HS-5 (cell line): ENCODE results near the gene ALDH1A1.

Experiments
- DNase-seq: peaks from one replicate; pipeline ENCODE4 v3.0.0-alpha.2; 2012; ENCODE audit warnings: low read depth

Gene ALDH1A1

DNA sequence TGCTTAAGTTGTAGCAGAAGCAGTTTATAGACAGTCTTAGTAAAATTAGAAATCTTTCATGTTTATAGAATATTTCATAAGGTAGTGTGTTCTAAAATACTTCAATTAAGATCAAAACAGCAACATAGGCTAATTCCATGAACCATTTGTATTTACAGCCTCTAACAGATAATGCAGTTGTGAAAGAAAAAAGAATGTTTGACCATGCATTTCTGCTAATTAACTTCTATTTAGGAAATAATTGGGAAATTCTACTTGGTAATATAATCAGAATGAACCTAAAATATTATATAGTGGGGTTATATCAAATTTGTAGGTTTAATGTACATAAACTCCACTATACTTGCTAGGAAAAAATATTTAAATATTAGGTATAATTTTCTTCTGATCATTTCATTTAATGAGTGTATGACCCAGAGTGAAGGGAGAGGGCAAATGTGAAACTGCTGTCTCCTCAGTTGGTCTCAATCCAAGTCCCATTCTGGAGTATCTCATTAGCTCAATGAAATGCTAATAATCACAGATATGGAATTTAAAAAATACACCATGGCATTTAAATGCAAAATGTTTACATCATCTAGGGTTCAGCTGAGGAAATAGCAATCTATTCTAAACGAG is 34.9 kb downstream of the ALDH1A1 start:
- DNase-seq: no peak

DNA sequence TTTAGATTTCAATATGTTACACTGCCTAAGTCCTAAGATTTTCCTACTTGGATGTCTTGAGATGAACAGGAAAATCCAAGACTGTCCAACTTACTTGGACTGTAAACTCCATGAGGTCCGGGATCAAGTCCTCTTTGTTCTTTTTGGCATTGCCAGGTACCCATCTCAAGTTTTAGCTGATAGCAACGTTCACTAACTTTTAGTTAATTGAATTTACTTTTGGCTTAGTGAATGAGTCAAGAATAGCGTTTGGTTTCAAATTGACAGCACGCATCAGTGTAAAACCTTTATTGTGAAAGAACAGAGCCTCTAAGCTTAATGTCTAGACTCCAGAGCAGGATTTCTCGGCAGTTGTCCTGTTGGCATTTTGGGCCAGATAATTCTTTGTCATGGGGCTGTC is 37.2 kb downstream of the ALDH1A1 start:
- DNase-seq: no peak

DNA sequence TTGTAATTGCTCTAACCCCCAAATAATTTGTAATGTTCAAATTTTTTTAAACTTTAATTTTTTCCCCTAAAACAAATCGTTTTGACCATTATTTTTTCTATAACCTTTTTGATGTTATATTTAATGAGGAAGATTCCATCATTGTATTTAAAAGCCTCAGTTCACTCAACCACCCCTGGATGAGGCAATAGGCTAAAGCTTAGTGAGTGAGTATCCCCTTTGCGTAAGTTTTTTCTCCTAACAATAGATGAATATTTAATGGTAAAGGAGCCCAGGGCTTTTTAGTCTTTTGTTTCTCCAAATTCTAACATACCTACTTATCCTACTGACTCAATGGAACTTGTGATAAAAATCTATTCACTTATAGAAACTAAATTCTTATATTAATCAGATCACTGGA is 38.1 kb downstream of the ALDH1A1 start:
- no peak for DNase-seq

- no peak for DNase-seq
Observed at GRCh38 chr9:72913382-72914009, 39.4 kb downstream of the ALDH1A1 start.

DNA sequence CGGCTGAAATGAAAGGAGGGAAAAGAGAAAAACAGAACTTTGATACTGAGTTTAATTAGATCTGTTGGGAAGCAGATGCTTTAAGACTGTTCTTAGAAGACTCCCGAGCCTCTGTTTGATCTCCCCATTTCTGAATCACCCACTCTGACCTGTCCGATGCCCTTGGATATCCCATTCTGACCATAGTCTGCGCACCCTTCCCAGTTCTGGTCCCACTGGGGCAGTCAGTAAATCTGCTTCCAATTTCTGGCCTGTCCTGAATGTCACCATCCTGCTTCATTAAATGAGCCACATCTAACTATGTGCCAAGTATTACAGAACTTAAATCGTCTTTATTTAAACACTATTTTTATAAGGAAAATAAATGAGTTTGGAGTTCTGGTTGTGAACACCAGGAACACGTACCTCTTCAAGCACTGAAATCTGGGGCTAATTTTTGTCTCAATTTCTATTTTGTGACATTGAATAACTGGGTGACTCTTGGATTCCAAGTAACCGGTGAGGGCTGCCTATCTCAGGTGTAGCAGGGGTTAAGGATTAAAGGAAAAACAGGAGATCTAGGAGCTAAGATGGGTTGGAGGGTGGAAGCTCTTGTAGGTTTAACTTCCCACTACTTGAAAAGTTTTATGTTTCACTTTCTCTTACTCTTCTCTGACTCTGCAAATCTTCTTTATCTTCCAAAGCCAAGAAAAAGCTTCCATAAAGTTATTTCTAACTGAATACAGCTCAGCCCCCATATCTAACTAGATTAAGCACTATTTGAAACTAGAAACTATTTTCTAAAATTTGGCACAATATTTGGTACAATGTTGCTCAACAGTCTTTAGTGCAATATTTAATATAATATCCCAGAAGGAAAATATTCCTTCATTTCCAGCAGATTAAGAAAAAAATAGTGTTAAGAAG is 40.1 kb downstream of the ALDH1A1 start:
- no peak for DNase-seq

- DNase-seq: no peak
Observed at GRCh38 chr9:72911816-72912215, 41.0 kb downstream of the ALDH1A1 start.

- DNase-seq: no peak
Observed at GRCh38 chr9:72911247-72911775, 41.5 kb downstream of the ALDH1A1 start.

DNA sequence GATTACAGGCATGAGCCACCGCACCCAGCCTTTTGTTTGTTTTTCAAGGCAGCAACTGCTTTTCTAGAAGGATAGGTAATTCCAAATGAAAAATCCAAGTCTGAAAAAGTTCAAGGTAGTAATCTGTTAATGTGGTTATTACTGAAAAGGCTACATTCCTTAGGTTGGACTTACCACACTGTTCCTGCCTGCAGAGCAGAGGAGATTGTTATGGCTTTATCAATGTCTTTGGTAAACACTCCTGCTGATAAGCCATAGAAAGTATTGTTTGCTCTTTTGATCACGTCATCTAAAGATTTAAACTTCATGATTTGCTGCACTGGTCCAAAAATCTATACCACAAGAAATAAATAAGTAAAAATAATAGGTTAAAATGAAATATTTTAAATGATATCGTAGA is 43.4 kb downstream of the ALDH1A1 start:
- DNase-seq: no peak

GRCh38 chr9:72907421-72907820 is 45.4 kb downstream of the ALDH1A1 start:
- no peak for DNase-seq

GRCh38 chr9:72906810-72907209 is 46.0 kb downstream of the ALDH1A1 start:
- no peak for DNase-seq

DNA sequence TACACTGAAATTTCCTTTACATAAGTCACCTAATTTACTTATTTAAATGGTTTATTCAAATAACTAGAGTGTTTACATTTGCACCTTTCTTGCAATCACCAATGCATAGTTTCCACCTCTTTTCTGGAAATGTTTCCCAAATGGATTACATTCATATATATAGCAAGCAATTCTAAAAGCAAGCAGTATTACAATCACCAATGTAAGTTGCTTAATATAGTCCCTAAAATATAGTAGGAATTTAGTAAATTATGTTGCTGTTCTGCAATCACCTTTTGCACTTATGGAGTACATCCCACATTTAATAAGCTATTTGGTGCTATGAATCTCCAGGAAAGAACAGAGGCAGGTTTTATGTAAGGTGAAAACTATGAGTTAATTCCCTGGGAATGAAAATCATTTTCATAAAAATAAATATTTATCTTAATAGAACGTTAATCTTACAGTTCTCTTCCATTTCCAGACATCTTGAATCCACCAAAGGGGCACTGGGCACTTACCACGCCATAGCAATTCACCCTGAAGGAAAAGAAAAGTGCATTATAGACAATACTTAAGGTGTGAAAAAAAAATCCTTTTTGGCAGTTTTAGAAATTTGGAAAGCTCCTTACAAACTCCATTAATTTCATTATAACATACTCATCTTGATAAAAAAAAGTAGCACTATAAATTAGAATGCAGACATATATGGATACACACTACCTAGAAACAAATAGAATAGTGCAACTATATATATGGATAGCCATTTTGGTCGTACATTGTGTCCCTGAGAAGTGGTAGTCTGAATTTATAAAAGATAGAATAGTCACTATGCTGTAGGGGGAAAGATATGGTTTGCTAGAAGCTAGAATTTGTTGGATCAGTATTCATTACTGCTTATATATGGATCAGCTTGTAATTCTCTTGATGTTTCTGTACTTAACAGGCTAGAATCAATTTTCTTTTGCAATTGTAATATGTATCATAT is 47.1 kb downstream of the ALDH1A1 start:
- no peak for DNase-seq

DNA sequence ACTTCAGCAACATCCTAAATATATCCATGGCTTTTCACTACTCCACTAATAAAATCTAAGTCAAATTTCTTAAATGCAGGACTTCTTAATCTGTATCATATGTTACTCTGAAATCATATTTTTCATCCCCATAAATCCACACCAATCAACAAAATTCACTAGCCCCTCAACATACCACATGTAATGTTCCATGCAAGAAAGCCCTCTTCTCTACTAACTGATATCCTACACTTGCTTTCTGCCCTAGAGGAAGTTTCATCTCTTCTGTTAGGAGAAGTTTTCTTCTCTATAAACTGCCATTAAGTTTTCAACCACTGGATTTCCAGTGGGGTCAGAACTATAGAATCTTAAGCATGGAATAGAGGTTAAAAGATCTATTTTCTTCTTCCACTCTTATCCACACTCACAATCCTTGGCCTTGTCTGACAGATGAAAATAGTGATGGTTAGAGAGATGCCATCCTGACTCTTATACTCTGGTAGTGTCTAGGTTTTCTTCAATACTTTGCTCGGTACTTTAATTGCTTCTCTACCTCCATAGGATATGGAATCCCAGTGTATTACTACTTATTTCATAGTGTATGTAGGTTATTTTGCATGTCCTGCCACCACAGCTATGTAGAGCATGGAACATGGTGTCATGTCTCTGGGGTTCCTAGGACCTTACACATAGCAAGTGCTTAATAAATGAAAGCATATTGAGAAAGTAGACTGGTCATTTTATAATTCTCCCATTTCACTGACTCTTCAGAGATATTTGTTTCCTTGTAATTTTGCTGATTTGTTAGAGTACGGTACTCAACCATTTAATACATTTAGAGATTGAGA is 48.4 kb downstream of the ALDH1A1 start:
- DNase-seq: no peak

- DNase-seq: no peak
Observed at GRCh38 chr9:72903103-72903502, 49.8 kb downstream of the ALDH1A1 start.

- no peak for DNase-seq
Observed at GRCh38 chr9:72902268-72902667, 50.6 kb downstream of the ALDH1A1 start.

DNA sequence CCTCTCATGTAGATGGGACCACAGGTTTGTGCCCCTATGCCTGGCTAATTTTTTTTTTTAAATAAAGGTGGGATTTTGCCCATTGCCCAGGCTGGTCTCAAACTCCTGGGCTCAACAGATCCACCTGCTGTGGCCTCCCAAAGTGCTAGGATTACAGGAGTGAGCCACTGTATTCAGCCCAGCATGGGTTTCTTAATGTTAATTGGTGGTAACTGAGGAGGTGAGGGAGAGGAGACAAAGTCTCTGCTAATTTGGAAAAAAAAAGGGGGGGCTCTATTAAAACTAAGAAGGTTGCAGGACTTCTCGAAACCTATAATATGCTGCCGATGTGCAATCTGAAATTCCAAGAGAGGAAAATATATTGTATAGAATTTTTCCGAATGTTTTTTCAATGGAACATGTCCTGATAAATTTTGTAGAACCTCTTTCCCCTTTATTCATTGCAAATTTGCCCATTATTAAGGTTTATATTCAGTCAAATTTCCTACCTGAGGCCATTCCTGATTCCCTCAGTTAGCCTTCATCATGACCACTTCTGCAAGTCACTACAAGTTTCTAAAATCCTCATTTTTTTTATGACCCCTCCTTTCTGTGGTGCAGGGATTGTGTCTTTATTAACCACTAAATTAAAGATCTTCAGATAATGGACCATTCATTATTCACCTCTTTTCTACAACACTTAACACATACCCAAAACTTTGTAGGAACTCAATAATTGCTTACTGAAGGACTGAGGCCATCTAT is 52.9 kb downstream of the ALDH1A1 start:
- DNase-seq: no peak

GRCh38 chr9:72898784-72899733 is 53.8 kb downstream of the ALDH1A1 start:
- no peak for DNase-seq

DNA sequence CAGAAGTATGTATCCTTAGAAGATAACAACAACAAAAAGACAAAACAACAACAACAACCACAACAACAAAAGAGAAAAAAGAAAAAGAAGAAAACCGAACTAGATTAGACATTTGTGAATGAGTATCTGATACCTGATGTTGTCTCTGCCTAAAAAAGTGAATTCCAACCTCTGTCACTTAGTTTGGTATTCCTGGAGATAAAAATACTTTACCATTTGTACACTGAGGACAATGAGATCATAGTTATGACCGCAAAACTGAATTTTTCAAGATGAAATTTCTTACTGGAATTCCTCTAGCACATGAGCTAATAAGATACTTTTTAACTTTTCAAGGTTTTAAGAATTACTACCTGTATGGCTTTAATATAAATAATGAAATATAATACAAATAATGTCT is 54.5 kb downstream of the ALDH1A1 start:
- DNase-seq: no peak

- DNase-seq: no peak
Observed at GRCh38 chr9:72897069-72897649, 55.7 kb downstream of the ALDH1A1 start.

DNA sequence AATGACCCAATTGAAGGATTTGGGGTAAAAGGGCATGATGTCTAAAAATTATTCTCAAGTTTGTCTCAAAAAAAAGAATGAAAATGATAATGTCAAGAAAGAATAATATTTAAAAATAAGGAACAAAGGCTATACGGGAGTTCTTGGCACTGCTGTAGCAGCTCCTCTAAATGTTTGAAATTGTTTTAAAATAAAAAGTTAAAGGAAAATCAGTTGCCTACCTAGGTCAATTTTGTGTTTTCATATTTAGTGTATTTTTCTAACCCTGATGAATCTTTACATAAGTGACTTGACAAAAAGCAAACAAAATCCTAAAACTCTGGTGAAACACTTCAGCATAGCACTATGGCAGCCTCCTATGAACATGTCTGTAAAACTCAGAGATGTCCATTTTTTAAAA is 56.4 kb downstream of the ALDH1A1 start:
- DNase-seq: no peak
